ENCODE measurements around the gene TRABD2B.

Gene TRABD2B

DNA sequence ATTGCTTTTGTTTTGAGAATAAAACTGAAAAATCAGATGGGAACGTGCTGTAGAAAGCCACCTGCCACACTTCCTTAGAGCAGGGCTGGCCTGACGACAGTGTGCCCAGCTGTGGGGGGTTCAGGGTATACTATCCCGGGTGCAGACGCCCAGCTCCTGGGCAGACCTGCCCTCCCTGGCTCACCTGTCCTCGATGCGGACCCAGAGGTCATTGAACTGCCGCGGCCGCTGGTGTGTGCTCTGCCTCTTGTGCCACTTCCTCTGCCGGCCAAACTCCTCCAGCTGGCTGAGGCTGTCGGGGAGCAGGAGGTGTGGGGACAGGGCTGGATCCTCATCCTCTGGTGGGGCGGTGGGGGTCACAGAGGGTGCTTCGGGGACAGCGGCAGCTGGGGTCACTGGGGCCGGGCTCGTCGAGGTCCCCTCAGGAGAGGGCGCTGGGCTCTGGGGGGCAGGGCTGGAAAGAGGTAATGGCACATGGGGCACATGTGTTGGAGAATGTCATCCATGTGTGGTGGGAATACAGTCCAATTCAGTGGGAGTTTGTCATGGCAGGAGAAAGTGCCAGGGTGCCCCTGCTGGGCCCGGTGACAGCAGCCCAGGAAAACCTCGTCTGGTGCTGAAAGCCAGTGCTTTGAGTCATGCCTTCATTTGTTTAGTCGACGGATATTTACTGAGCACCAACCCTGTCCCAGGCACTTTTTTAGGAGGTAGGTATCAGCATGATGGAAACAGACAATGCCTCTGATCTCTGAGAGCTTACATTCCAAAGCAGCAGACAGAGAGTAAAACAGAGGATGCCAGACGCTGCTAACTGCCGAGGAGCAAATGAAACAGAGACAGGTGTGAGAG lies 222.0 kb downstream of the TRABD2B start:
- H3K27ac ChIP-seq, result no peak overlapping the region
- no peak for TF ChIP-seq ZFX (IDR thresholded peaks at IDR 0.05; ENCODE audit: borderline replicate concordance)
- TF ChIP-seq, protein P1, sequence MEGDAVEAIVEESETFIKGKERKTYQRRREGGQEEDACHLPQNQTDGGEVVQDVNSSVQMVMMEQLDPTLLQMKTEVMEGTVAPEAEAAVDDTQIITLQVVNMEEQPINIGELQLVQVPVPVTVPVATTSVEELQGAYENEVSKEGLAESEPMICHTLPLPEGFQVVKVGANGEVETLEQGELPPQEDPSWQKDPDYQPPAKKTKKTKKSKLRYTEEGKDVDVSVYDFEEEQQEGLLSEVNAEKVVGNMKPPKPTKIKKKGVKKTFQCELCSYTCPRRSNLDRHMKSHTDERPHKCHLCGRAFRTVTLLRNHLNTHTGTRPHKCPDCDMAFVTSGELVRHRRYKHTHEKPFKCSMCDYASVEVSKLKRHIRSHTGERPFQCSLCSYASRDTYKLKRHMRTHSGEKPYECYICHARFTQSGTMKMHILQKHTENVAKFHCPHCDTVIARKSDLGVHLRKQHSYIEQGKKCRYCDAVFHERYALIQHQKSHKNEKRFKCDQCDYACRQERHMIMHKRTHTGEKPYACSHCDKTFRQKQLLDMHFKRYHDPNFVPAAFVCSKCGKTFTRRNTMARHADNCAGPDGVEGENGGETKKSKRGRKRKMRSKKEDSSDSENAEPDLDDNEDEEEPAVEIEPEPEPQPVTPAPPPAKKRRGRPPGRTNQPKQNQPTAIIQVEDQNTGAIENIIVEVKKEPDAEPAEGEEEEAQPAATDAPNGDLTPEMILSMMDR (IDR thresholded peaks at IDR 0.05), result no peak

GRCh38 chr1:47772960-47773682 lies 224.1 kb downstream of the TRABD2B start:
- H3K27ac ChIP-seq, result no peak overlapping the region
- TF ChIP-seq, protein P1 (IDR thresholded peaks at IDR 0.05), result no peak
- TF ChIP-seq ZFX (IDR thresholded peaks at IDR 0.05; ENCODE audit: borderline replicate concordance), result no peak

- H3K27ac ChIP-seq, result no peak overlapping the region
- no peak for TF ChIP-seq ZFX (IDR thresholded peaks at IDR 0.05; ENCODE audit: borderline replicate concordance)
- TF ChIP-seq, protein P1 (IDR thresholded peaks at IDR 0.05), result no peak
Observed at GRCh38 chr1:47772281-47772680, 224.9 kb downstream of the TRABD2B start.

DNA sequence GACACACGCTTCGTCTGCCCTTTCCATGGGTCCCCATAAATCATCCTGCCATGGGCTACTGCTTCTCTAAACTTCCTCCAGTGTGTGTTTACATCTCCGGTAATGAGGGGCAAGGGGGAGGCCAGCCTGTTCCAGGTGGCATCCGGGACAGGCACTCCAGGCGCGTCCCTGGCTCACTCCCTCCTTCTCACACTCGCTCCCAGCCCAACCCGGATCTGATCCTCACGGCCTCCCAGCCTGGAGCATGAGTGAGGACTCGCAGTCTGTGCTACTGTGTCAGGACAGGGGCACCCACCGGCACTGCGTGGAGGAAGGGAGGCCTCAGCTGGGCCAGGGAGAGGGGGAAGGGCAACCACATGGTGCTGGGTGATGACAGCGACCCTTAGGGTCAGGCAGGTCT lies 225.4 kb downstream of the TRABD2B start:
- H3K27ac ChIP-seq, result no peak overlapping the region
- no peak for TF ChIP-seq ZFX (IDR thresholded peaks at IDR 0.05; ENCODE audit: borderline replicate concordance)
- TF ChIP-seq, protein P1 (IDR thresholded peaks at IDR 0.05), result no peak

- no peak overlapping the region for H3K27ac ChIP-seq
- TF ChIP-seq ZFX (IDR thresholded peaks at IDR 0.05; ENCODE audit: borderline replicate concordance), result no peak
Observed at GRCh38 chr1:47769983-47770382, 227.2 kb downstream of the TRABD2B start.

- TF ChIP-seq, protein P1 (IDR thresholded peaks at IDR 0.05), result no peak
- TF ChIP-seq ZFX (IDR thresholded peaks at IDR 0.05; ENCODE audit: borderline replicate concordance), result no peak
- no peak overlapping the region for H3K27ac ChIP-seq
Observed at GRCh38 chr1:47769295-47769694, 227.9 kb downstream of the TRABD2B start.

- TF ChIP-seq ZFX (IDR thresholded peaks at IDR 0.05; ENCODE audit: borderline replicate concordance), result no peak
- TF ChIP-seq, protein P1 (IDR thresholded peaks at IDR 0.05), result no peak
- H3K27ac ChIP-seq, result no peak overlapping the region
Observed at GRCh38 chr1:47767741-47768100, 229.5 kb downstream of the TRABD2B start.
